Neural progenitor cell (in vitro differentiated cells): Measurements from ENCODE around the gene CCDC70. TPM values are rescaled to one million over a fixed set of nuclear protein-coding genes. Genes with fewer than 3 reads are reported as not detected.
"Not testable (repeated sequence)": the region's sequence is repeated elsewhere in the genome, so short reads cannot be mapped to it uniquely, and the experiment has no call there.

Experiments used
- DNase-seq: peaks from one replicate; pipeline ENCODE4 v3.0.0-alpha.2; 2016; ENCODE audit warnings: low spot score
- H2AFZ ChIP-seq: fragments of 200-600 bp; sonication (generic); replicated peaks from 2 replicates; pipeline ENCODE4 v1.6.1; 2016; ENCODE audit warnings: antibody characterized with exemption
- H3F3A ChIP-seq: fragments of 200-600 bp; sonication (generic); 2 replicates; pipeline ENCODE4 v1.6.1; 2016; ENCODE audit warnings: antibody characterized with exemption, low read depth
- H3K27ac ChIP-seq: fragments of 200-600 bp; sonication (generic); 2 replicates; pipeline ENCODE4 v1.5.1; 2016; ENCODE audit warnings: mild to moderate bottlenecking
- H3K27me3 ChIP-seq: fragments of 200-600 bp; sonication (generic); 2 replicates; pipeline ENCODE4 v1.6.1; 2016; ENCODE audit warnings: mild to moderate bottlenecking, moderate library complexity
- H3K36me3 ChIP-seq: fragments of 200-600 bp; sonication (generic); 2 replicates; pipeline ENCODE4 v1.5.1; 2016
- H3K4me1 ChIP-seq: fragments of 200-600 bp; sonication (generic); 2 replicates; pipeline ENCODE4 v1.6.1; 2016; ENCODE audit warnings: mixed run types
- H3K4me2 ChIP-seq: fragments of 200-600 bp; sonication (generic); 2 replicates; pipeline ENCODE4 v1.6.1; 2016
- H3K4me3 ChIP-seq: fragments of 200-600 bp; sonication (generic); 2 replicates; pipeline ENCODE4 v1.5.1; 2016
- H3K79me2 ChIP-seq: fragments of 200-600 bp; sonication (generic); 2 replicates; pipeline ENCODE4 v1.6.1; 2016; ENCODE audit warnings: low read depth
- H3K9ac ChIP-seq: fragments of 200-600 bp; sonication (generic); 2 replicates; pipeline ENCODE4 v1.6.1; 2016
- H3K9me3 ChIP-seq: fragments of 200-600 bp; sonication (generic); 2 replicates; pipeline ENCODE4 v1.5.1; 2016; ENCODE audit warnings: low read depth
- H4K20me1 ChIP-seq: fragments of 200-600 bp; sonication (generic); 2 replicates; pipeline ENCODE4 v1.6.1; 2016; ENCODE audit warnings: low read depth
- H3K27ac Mint-ChIP-seq: 3 replicates; pipeline ENCODE4 v1.8.0; 2021; ENCODE audit warnings: mixed read lengths
- H3K27me3 Mint-ChIP-seq: 2 replicates; pipeline ENCODE4 v1.8.0; 2022; ENCODE audit warnings: low read depth, mild to moderate bottlenecking, inconsistent platforms, moderate library complexity, mixed read lengths; ENCODE audit not compliant: insufficient read depth
- H3K36me3 Mint-ChIP-seq: 3 replicates; pipeline ENCODE4 v1.8.0; 2021; ENCODE audit warnings: mixed read lengths
- H3K4me1 Mint-ChIP-seq: 3 replicates; pipeline ENCODE4 v1.8.0; 2021; ENCODE audit warnings: mixed read lengths
- H3K4me3 Mint-ChIP-seq: 3 replicates; pipeline ENCODE4 v1.8.0; 2021; ENCODE audit warnings: mild to moderate bottlenecking, moderate library complexity, mixed read lengths
- H3K9me3 Mint-ChIP-seq: 3 replicates; pipeline ENCODE4 v1.8.0; 2020; ENCODE audit warnings: mixed read lengths
- CTCF ChIP-seq: fragments of 200-600 bp; sonication (generic); IDR thresholded peaks from 2 replicates; pipeline ENCODE4 v1.5.1; 2017; ENCODE audit warnings: antibody characterized with exemption, mild to moderate bottlenecking
- EZH2 ChIP-seq: fragments of 200-600 bp; sonication (generic); IDR thresholded peaks from 2 replicates; pipeline ENCODE4 v1.6.1; 2017; ENCODE audit warnings: antibody characterized with exemption, mild to moderate bottlenecking, moderate library complexity
- EZH2phosphoT487 ChIP-seq: fragments of 200-600 bp; sonication (generic); IDR thresholded peaks from 2 replicates; pipeline ENCODE4 v1.6.1; 2017; ENCODE audit warnings: antibody characterized with exemption
- total RNA-seq: library from RNA; depleted of rRNA; stranded (reverse); fragments of >200 nt; gene quantifications from 2 replicates; pipeline ENCODE4 v1.2.3, GENCODE V29; 2015; ENCODE audit warnings: low replicate concordance

CCDC70 gene
- total RNA-seq, 1 donor from 2014 or later, result not detected

- no peak for DNase-seq
- Histone ChIP-seq H3K36me3 (no peaks in the 10 kb centered on the region), H3K4me2 (no peak overlapping the region), H3K9ac (no peak overlapping the region), H3K9me3 (no peaks in the 10 kb centered on the region), H4K20me1 (no peaks in the 10 kb centered on the region), H3F3A (no peaks in the 10 kb centered on the region), H3K4me3 (no peak overlapping the region), H3K27ac (no peak overlapping the region), H3K4me1 (no peaks in the 10 kb centered on the region), H3K79me2 (no peaks in the 10 kb centered on the region), H2AFZ (no peak overlapping the region), H3K27me3 (no peaks in the 10 kb centered on the region)
- TF ChIP-seq EZH2phosphoT487 (no peak), CTCF (no peak), EZH2 (no peak)
- Mint-ChIP-seq H3K4me3 (no peak overlapping the region), H3K4me1 (peaks cover 8% of the 10 kb centered on the region), H3K9me3 (no peaks in the 10 kb centered on the region), H3K36me3 (no peaks in the 10 kb centered on the region), H3K27ac (no peak overlapping the region), H3K27me3 (no peaks in the 10 kb centered on the region)
Measured at GRCh38 chr13:51823359-51823758, 38.4 kb upstream of the CCDC70 start.

- Mint-ChIP-seq H3K27ac (no peak overlapping the region), H3K4me3 (no peak overlapping the region), H3K4me1 (peaks cover 8% of the 10 kb centered on the region), H3K9me3 (no peaks in the 10 kb centered on the region), H3K36me3 (no peaks in the 10 kb centered on the region), H3K27me3 (no peaks in the 10 kb centered on the region)
- Histone ChIP-seq H3K4me2 (no peak overlapping the region), H3F3A (no peaks in the 10 kb centered on the region), H3K4me3 (no peak overlapping the region), H3K27ac (no peak overlapping the region), H2AFZ (no peak overlapping the region), H4K20me1 (no peaks in the 10 kb centered on the region), H3K27me3 (no peaks in the 10 kb centered on the region), H3K4me1 (no peaks in the 10 kb centered on the region), H3K79me2 (no peaks in the 10 kb centered on the region), H3K9ac (no peak overlapping the region), H3K9me3 (no peaks in the 10 kb centered on the region), H3K36me3 (no peaks in the 10 kb centered on the region)
- no peak for DNase-seq
- TF ChIP-seq CTCF (no peak), EZH2phosphoT487 (no peak), EZH2 (no peak)
Measured at GRCh38 chr13:51823863-51824262, 37.9 kb upstream of the CCDC70 start.

DNA sequence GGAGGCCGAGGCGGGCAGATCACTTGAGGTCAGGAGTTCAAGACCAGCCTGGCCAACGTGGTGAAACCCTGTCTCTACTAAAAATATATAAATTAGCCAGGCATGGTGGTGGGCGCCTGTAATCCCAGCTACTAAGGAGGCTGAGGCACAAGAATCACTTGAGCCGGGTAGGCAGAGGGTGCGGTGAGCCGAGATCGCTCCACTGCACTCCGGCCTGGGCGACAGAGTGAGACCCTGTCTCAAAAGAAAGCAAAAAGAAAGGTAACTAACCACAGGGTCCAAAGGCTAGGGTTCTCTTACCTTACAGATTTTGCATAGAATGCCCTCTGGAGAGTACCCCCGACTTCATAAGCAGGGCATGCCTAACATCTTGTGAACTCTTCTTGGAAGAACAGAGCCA is 37.1 kb upstream of the CCDC70 start:
- not testable (repeated sequence) for H3K27ac Mint-ChIP-seq, H3K27me3 ChIP-seq, H3K4me2 ChIP-seq, H3K4me3 Mint-ChIP-seq, H3K27ac ChIP-seq, H4K20me1 ChIP-seq, H3F3A ChIP-seq, H3K79me2 ChIP-seq, H3K36me3 Mint-ChIP-seq, H3K9me3 ChIP-seq, H3K4me1 ChIP-seq, H3K4me3 ChIP-seq, H3K9me3 Mint-ChIP-seq, H2AFZ ChIP-seq, H3K4me1 Mint-ChIP-seq, H3K9ac ChIP-seq, DNase-seq, H3K27me3 Mint-ChIP-seq, H3K36me3 ChIP-seq

- no peaks in the 10 kb centered on the region for H3K79me2 ChIP-seq
- TF ChIP-seq EZH2 (no peak), EZH2phosphoT487 (no peak), CTCF (no peak)
- no peak overlapping the region for H3K4me3 Mint-ChIP-seq
Measured at GRCh38 chr13:51825165-51825592, 36.6 kb upstream of the CCDC70 start.

More at GRCh38 chr13:51825165-51825592, 36.6 kb upstream of the CCDC70 start:
- Histone ChIP-seq H3K4me1 (peaks cover 3% of the 10 kb centered on the region), H3K36me3 (no peaks in the 10 kb centered on the region), H3K27ac (no peak overlapping the region), H3K9ac (no peak overlapping the region), H4K20me1 (no peaks in the 10 kb centered on the region), H3F3A (no peaks in the 10 kb centered on the region), H3K4me3 (no peak overlapping the region), H3K9me3 (no peaks in the 10 kb centered on the region), H3K4me2 (no peak overlapping the region), H2AFZ (no peak overlapping the region), H3K27me3 (no peaks in the 10 kb centered on the region)
- Mint-ChIP-seq H3K27me3 (no peaks in the 10 kb centered on the region), H3K27ac (peak overlapping the region; percentile 66), H3K36me3 (no peaks in the 10 kb centered on the region), H3K4me1 (peaks cover under 1% of the 10 kb centered on the region), H3K9me3 (no peaks in the 10 kb centered on the region)
- no peak for DNase-seq
